Measurements from ENCODE around the gene MCTP1.

Gene MCTP1

GRCh38 chr5:94793816-94794198 lies 491.1 kb downstream of the MCTP1 start:
- DNase-seq, result no peak

DNA sequence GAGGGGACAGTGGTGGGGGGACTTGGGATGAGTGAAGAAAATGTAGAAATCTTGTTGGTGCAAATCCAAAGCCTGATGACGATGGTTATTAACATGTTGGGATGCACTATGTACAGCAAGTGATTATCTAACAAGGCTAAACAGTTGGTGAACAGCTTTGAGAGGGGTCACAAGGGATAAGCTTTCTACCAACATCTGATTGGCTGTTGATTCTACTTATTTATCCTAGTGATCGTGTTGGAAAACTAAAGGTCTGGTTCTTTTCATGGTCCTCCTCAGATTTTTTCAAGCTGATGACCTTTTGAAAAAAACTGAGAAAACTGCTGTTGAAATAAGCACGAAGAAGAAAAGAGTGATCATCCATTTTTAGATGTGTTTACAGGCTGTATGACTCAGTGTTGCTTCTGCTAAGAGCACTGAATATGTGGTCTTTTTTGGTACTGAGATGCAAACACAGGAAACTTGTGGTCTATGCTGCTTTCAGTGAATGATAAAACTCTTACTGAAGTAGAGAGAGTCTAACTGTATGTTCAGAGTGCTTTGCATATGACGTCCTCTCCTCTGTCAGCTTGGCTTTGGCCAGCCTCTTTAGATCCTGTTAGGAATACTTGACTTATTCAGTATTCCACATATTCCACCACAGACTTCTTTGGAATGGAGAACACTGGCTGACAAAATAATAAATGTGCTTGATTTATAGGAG lies 491.6 kb downstream of the MCTP1 start:
- DNase-seq, result no peak

DNA sequence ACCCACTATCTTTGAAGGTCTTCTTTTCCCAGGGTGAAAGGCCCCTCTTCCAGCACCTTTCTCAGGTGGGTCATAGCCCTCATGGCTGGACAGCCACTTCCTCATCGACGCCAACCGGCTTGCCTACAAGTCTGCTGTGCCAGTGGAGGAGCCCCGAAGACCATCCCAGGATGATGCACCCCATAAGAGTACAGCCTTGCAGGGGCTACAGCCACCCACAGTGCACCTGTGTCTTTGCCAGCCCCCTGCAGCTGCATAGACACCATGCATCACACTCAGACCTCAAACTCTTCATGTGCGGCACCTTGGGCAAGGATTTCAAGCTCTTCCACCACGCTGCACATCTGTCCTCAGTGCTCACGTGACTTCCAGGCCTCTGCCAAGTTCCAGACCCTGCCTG lies 493.1 kb downstream of the MCTP1 start:
- DNase-seq, result no peak

DNA sequence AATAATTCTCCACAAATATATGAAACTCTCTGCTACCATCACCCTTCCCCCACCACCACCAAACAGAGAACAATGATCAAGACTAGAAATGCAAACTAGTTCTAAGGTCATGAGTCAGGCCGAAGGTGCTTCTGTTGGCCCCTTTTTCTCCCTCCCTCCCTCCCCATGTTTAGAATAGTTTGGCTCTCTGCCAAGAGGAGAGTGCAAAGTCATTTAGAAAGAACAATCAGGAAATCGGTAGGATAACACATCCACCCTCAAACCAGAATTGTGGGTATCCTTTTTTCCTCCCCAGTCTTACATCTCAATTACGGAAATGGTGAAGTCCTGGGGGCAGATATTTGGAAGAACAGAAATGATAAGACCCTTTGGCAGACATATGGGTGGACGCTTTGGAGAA lies 496.4 kb downstream of the MCTP1 start:
- DNase-seq, result no peak

DNA sequence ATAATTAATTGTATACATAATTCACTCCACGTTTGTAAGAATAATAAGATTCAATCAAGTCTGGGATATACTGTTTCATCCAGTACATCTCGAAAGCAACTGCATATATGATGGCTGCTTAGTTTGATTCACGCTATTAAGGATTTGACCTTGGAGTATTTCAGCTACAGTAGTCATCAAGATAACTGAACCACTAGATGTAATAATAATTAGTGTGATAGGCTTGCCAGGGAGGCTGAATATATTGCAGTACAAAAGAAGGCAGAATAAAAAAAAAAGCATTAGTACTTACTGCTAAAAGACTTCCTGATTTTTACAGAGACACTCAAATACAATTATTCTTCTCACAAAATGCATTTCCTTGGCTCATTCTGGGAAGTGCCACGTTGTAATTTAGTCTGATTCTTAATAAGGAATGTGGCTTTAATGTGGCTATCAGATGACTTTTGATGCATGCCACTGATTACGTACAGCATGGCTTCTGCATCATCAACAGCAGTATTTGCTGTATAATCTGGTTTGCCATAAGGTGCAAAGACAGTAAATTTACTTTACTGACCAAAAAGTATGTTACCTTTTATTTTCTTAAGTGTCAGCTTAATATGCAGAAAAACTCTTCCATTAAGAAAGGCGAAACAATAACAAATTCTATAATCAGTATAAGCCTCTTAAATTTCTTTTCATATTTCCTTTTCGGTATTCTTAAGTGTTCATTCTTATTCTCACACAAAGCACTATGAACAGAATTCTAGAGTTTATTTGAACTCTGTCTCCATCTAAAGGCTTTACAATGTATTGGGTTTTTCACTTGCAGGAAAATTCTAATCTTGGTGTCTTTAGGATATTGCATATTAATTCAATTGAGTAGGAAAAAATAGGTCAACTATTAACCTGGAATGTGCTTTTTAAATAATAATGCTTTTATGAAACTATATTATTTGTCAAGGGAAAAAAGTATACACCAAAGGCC lies 500.1 kb downstream of the MCTP1 start:
- no peak for DNase-seq

DNA sequence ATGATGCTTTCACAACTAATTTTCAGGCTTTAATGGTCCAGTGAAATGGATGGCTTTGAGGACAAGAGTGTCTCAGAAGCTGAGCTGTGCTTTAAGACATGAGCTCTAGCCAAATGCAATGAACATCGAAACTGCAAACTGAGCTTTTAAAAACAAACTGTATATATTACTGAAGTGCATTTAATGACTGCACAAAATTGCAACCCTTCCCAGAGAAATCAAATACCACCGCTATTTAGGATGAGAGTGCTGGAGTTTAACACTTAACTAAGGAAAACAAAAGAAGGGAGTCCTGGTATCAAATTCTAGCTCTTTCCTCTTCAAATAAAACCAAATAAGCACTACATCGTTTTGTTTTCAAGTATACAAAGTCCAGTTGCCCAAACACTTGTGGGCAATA lies 502.5 kb downstream of the MCTP1 start:
- DNase-seq, result no peak

DNA sequence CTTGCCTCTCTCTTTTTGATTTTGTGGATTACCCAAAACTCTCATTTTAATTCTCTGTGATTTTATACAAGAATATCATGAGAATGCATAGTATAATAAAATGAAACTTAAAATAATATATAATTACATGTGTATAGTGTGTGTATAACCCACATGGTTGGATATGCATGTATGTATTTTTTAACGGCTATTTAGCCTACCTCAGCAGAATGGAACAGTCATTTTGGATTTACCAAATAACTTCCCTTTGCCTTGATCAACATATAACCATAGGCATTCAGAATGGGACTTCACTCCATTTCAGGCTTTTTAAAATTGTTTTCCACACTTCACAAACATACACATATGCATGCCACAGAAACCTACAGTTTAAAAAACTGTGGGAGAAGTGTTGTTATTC lies 505.2 kb downstream of the MCTP1 start:
- no peak for DNase-seq

- no peak for DNase-seq
Measured at GRCh38 chr5:94778732-94779131, 506.2 kb downstream of the MCTP1 start.

GRCh38 chr5:94778299-94778698 lies 506.6 kb downstream of the MCTP1 start:
- DNase-seq, result no peak

GRCh38 chr5:94777056-94777880 lies 507.6 kb downstream of the MCTP1 start:
- no peak for DNase-seq

DNA sequence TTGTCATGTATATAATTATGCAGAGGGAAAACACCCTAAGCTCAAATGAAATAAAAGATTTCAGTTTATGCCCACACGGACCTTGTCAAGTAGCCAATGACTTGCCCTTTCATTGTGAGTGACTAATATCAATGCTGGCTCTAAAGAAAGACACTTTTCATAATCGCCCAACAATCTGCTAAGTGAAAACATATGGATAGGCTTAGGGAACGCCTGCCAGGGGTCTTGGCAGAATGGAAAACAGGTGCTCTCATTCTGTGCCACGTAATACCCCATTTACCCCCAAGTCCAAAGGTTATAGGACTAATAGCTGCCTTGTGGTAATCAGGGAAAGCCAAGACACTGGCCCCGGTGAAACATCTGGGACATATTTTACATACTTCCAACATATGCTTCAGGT lies 508.7 kb downstream of the MCTP1 start:
- DNase-seq, result no peak

GRCh38 chr5:94775088-94775487 lies 509.8 kb downstream of the MCTP1 start:
- no peak for DNase-seq

DNA sequence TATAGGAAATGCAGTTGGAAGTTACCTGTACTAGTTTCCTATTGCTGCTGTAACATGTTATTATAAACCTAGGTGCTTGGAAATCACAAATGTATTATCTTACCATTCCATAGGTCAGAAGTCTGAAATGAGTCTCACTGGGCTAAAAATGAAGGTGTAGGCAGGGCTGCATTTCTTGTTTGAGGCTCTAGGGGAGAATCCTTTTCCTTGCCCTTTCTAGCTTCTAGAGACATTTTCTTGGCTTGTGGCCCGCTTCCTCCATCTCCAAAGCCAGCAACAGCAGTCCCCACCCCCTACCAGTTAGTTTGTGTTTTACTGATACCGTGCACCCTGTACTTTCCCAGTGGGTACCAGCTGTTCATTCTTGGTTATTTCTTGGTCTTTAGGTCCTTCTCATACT lies 513.2 kb downstream of the MCTP1 start:
- DNase-seq, result no peak

GRCh38 chr5:94769996-94770395 lies 514.9 kb downstream of the MCTP1 start:
- DNase-seq, result no peak

DNA sequence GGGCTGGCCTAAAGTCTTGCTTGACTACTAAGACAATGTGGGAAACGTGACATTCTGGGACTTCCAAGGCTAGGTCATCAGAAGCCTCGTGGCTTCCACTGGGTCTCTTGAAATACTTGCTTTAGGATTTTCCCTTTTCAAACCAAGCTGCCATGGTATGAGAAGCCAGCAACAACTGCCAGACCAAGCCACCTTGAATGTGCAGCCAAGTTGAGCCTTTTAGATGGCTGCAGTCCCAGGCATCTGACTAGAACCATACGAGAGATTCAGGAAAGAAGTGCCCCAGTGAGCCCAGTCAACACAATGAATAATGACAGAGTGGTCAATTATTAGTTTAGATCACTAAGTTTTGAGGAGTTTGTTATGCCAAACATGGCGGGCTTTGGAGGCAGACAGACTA lies 523.1 kb downstream of the MCTP1 start:
- no peak for DNase-seq

- DNase-seq, result no peak
Measured at GRCh38 chr5:94761055-94761454, 523.8 kb downstream of the MCTP1 start.

GRCh38 chr5:94759961-94760360 lies 524.9 kb downstream of the MCTP1 start:
- no peak for DNase-seq

DNA sequence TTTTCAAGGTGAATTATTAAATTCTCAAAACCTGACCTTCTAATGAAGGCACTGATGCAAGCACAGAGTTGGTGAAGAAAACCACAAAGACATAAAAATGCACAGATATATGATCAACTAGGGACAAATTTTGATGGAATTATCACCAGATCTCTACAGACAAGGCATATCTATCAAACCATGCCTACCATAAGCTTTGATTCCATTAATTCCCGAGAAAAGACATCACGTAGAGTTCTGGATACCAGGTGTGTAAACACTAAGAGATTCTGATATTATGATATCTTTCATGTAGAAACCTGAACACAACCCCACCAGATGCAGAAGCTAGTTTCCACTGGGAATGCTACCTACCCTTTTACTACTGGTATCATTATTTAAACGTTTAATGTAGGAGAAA lies 525.9 kb downstream of the MCTP1 start:
- no peak for DNase-seq

DNA sequence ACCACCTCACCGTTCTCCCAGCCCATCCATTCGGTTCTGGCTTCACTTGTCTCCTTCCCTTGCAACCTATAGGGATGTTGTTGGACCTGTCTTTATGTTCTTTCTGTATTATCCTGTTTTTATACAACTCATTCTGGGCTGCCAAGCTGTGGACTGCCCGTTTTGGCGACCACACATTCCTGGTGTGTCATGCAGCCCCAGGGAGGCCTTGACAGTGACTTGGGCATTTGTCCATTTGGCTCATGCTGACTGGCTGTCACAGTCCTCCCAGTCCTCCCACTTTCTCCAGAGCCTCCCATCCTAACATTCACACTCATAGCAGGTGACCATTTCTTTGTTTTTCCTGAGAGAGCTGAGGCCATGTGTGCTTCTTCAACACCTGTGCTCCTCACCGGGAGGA lies 530.1 kb downstream of the MCTP1 start:
- DNase-seq, result no peak

- no peak for DNase-seq
Measured at GRCh38 chr5:94751460-94751859, 533.4 kb downstream of the MCTP1 start.

- DNase-seq, result no peak
Measured at GRCh38 chr5:94750681-94751080, 534.2 kb downstream of the MCTP1 start.

DNA sequence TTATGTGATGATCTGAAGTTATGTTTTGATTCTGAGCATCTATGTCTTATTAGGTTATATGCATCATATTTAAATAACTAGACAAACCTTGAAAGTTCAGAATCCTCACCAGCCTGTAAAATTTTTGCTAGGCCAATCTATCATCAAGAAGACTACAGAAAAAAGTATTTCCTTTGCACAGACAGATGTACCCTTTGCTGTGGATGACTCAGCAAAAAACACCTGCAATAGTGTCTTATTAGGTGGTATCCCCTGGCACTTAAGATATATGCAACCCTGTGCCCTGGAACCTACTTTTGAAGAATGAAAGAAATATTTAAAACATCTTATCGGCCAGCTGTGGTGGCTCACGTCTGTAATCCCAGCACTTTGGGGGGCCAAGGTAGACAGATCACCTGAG lies 535.9 kb downstream of the MCTP1 start:
- no peak for DNase-seq

DNA sequence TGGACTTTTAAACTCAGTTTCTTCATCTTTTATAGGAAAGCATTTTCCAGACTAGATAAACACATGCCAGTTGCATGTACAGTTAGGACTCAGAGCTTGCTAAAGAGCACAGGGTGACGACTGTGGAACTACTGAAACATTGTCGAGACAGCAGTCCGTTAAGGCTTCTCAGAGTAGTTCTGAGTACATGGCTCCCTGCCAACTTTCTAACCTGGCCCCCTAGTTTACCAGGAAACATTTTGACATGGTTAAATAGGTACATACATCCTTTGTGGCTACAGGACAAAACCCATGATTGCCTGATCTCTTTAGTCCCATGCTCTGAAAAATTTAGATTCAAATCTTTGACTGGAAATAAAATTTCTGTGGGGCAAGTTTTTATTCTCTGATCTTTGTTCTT lies 536.7 kb downstream of the MCTP1 start:
- no peak for DNase-seq

Data from activated CD4-positive, CD25-positive, alpha-beta regulatory T cell treated with anti-CD3 and anti-CD28 coated beads, Interleukin-2, amount 50 U/mL, for 72 hours (primary cell).